Activated naive CD4-positive, alpha-beta T cell (primary cell): ENCODE data around the gene LAMP1.
"Not testable (repeated sequence)": the region's sequence is repeated elsewhere in the genome, so short reads cannot be mapped to it uniquely, and the experiment has no call there.

ENCODE experiments used
- DNase-seq, 4 experiments: peaks; one replicate each; lab custom pipeline; 2025; lab: John Stamatoyannopoulos, UW

Gene LAMP1

DNA sequence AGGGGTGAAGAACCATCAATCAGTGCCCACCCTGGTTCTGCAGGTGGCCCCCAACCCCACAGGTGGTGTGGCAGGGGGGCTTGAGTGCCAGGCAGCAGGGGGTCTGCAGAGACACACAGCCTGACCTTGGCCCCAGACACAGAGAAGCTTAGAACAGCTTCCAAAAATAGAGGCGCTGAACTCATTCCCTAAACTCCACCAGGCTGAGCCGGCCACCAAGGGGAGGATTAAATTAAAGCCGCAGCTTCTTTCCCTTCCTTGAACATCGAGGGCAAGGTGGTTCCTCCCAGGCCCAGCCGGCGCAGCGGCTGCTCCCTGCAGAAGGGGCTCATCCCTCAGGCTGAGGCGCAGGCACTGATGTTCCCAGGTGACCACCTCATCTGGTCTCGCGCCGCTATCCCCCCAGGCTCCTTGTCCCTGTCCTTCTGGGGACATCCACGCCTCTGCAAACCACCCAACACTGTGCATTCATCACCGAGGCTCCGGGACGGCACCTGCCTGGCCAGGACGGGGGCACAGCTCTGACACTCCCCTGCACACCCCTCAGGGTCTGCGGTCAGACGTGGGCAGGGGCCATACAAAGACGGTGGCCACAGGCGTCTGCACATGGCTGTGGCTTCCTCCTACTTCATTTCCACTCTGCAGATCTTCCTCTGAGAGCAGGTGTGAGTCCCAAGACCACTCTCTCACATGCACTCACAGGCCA, 30.9 kb downstream of the LAMP1 start:
- DNase-seq: no peak

DNA sequence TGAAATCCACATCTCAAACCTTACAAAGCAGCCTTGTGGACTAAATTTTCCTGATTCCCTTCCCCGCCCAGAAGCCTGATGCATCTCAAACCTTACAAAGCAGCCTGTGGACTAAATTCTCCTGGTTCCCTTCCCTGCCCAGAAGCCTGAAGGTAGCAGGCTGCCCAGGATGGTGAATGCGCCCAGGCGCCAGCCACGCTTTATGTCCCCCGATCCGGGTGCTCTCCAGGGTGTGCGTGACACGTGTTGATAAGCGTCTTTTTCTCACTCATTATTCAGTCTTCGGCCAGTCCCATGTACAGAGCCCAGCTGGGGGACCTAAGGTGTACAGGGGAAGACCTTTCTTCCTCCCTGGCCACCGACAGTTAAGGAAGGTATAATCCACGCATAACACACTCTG, 31.8 kb downstream of the LAMP1 start:
- no peak for DNase-seq

DNA sequence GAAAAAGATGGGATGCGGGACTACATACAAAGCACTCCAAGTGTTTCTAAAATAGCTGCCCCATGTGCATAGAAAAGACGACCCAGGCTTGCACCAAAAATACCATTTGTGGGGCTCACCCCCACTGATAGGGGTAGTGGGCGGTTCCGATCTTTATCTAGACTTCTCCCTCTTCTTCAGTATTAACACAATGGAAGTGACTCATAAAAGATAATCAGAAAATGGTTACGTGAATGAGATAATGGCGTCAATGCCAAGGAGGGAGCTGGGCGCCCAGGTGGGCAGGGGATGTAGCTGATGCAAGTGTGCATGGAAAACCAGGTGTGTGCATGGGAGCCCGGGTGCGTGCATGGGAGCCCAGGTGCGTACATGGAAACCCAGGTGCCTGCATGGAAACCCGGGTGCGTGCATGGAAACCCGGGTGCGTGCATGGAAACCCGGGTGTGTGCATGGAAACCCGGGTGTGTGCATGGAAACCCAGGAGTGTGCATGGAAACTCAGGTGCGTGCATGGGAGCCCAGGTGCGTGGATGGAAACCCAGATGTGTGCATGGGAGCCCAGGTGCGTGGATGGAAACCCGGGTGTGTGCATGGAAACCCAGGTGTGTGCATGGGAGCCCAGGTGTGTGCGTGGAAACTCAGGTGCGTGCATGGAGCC, 32.7 kb downstream of the LAMP1 start:
- DNase-seq: no peak

DNA sequence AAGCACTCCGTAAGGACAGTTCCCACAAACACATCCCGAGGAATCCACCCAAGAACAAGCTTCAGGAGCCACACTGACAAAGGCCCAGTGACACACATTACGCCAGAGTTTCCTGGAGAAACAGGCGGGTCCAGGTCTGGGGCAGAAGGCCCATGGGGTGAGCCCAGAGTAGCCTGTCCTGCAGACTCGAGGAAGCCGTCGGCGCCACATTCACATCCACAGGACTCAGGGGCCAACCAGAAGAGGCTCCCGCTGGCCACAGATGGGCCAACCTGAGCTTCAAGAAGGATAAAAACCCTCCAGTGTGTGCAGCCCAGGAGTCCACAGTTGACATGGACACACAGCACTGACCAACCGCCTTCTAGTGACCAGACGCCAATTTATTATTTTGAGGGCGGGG, 35.6 kb downstream of the LAMP1 start:
- DNase-seq: no peak

DNA sequence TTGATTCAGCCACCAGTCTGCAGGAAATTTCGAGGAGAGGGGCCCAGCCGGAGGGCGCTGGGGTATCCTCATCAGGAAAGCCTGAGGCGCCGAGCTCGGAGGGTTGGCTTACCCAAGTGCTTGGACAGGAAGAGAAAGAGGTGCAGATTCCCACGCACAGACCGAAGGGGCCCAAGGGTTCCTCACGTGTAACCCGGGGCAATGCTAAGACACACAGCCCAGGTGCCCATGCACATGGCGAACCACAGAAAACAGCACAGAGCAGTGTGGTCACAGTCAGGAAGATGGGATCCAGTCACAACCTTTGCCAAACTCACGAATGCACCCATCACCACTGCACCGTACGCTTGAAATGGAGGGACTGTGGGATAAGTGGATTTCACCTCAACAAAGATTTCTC, 36.0 kb downstream of the LAMP1 start:
- DNase-seq: no peak

DNA sequence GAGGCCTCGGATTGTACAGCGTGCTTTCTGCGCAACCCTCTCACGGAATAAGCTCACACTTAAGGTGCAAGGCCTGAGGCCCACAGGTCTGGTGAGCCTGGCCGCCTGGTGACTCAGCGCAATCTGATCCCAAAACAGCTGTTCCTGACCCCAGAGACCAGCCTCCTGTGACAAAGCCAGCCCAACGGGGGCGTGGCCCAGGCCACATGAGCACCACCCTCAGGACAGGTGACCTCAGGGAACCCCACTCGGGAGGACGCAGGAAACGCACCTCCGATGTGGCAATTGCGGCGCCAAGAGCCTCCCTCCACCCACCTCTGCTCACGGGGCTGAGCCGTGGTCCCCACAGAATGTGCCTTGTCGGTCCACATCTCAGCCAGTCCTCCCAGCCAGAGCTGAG, 40.5 kb downstream of the LAMP1 start:
- no peak for DNase-seq

DNA sequence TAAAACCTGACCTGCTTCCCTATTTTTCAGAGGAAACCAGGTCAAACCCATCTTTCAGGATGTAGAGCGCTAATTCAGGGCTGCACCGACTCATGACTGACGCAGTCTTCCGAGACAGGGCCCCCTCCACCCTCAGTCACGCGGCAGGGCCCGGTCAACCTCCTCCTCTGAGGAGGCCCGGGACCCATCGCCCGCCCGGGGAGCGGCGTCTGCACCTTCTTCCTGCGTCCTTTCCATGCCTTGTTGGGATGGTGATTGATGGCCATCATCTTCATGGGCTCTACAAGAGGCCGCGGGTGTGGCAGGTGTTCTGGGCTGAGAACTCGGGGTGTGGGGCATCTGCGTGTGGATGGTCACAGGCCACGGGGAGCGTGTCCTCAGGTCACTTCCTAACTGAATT, 40.9 kb downstream of the LAMP1 start:
- DNase-seq: no peak

DNA sequence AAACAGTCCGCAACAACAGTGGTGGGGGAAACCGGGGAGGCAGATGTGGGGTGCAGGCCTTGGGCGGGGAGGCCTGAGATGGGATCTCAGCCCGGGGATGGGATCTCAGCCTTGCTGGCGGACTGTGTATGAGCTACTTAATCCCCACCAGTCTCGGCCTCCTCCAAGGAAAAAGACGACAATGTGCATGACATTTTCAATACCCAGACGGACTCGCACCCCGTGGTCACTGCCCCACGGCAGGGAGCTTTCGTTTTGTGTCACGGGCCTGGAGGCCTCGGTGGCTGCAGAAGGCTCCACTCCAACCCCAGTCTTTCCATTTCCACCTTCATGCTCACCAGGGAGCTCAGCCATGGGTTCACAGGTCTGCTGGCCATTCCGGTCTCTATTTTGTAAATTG, 41.4 kb downstream of the LAMP1 start:
- DNase-seq: no peak

DNA sequence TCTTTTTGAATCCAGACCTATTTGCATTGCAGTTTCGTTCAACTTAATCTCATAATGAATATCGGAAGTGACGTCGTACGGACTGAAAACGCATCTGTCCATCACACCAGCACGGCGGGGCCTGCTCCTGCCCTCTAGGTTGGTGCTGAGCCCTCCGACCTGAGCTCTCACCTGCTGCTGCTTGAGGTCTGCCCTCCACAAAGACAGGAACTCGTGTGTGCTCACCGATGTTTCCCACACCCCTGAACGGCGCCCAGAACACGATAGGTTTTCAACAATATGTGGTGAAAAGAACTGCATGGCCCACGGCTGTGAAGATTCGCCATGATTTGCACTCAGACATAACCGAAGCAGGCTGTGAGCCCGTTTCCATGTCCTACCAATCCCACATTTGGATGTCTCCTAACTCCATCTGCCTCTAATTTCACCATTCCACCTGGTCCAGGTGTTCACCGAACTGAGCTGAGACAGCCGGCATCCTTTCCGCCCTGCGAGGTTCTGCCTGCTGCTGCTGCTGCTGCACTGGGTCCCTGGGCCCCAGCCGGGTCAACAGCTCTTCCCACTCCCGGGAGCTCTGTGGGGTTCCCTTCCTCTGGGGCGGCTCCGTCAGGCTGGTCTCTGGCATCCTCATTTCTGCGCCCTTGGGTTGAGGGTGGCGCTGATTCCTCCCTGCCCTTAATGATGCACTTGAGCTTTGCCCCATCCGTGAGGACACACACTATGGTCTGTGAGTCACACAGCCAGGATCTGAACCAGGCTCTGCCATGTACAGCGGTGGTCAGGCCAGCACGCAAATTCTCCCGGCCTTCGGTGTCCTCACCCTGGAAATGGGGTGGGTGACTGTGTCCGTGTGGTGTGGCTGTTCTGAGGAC, 46.0 kb downstream of the LAMP1 start:
- DNase-seq: no peak

DNA sequence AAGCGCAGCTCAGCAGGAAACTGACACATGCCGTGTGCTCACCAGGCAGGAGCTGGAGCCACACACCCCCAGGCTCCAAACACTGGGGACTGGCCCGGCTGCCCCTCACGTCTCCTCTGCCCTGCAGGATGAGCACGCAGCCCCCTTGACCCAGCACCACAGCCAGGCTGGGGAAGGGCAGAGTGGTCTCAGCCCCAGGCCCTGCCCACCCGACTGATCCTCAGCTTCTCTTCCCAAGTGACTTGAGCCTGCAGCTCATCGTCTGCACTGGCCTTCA, 46.6 kb downstream of the LAMP1 start:
- no peak for DNase-seq

DNA sequence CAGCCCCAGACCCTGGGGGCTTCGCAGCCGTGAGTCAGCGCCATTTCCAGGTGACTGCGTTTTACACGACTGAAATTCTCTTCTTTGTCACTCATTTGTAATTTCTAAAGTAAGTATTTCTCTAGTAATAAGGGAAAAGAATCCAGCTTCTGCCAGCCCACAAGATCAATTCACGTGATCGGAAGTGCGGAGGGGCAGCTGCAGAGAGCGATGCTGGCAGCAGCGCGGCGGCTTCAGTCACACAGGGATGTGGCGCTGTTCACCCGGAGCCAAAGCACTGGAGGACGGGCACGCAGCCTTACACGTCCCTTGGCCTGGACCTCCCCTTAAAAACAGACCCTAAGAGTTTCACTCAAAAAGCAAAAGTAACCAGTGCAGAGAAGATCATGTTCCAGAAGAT, 48.4 kb downstream of the LAMP1 start:
- no peak for DNase-seq

DNA sequence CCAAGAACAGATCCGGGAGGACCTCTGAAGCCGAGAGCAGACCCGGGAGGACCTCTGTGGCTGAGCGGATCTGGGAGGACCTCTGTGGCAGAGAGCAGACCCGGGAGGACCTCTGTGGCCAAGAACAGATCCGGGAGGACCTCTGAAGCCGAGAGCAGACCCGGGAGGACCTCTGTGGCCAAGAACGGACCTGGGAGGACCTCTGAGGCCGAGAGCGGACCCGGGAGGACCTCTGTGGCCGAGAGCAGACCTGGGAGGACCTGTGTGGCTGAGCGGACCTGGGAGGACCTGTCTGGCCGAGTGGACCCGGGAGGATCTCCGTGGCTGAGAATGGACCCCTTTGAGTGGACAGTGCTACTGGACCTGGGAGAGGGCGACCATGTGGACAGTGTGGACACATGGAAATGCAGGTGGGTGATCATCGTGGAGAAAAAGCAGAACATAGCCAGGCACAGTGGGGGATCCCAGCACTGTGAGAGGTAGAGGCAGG, 50.7 kb downstream of the LAMP1 start:
- not testable (repeated sequence) for DNase-seq

DNA sequence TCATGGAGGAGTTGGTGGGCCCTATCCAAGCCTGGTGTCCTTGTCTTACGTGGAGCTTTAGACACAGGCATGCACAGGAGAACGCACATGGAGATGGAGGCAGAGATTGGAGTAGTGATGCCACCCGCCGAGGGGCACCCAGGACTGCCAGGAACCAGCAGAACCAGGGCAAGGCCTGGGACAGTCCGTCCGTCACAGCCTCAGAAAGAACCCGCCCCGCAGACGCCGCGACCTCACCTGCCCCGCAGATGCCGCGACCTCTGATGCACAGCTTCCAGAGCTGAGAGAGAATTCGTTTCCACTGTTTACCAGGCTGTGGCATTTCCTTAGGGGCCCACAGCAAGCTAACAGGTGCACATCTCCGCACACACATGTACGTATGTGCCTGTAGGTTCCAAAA, 51.6 kb downstream of the LAMP1 start:
- DNase-seq: no peak

DNA sequence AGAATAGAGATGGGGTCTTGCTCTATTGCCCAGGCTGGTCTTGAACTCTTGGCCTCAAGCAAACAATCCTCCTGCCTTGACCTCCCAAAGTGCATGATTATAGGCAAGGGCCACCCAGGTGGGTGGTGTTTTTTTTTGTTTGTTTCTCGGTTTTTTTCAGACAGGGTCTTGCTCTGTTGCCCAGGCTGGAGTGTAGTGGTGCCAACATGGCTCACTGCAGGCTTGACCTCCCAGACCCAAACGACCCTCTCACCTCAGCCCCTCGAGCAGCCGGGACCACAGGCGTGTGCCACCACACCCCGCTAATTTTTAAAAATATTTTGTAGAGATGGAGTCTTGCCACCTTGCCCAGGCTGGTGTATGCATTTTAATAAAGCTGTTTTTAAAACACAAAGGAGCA, 52.0 kb downstream of the LAMP1 start:
- DNase-seq: no peak

DNA sequence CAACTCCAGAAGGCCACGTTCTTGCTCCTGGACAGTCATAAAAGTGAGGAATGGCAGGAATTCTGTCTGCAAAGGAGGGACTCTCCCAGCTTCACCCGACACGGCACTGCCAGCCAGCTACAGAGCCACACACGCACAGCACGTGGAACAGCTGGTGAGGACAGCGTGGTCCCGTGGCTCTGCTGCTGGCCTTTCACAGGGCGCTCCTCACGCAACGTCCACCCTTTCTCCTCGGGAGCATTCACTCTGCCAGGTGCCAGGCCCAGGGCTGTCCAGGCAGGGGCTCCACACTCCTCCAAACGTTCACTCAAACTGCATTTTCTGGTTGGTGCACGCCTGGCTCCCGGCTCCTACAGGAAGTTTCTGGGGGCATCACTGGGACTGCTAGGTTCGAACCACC, 52.5 kb downstream of the LAMP1 start:
- DNase-seq: no peak

DNA sequence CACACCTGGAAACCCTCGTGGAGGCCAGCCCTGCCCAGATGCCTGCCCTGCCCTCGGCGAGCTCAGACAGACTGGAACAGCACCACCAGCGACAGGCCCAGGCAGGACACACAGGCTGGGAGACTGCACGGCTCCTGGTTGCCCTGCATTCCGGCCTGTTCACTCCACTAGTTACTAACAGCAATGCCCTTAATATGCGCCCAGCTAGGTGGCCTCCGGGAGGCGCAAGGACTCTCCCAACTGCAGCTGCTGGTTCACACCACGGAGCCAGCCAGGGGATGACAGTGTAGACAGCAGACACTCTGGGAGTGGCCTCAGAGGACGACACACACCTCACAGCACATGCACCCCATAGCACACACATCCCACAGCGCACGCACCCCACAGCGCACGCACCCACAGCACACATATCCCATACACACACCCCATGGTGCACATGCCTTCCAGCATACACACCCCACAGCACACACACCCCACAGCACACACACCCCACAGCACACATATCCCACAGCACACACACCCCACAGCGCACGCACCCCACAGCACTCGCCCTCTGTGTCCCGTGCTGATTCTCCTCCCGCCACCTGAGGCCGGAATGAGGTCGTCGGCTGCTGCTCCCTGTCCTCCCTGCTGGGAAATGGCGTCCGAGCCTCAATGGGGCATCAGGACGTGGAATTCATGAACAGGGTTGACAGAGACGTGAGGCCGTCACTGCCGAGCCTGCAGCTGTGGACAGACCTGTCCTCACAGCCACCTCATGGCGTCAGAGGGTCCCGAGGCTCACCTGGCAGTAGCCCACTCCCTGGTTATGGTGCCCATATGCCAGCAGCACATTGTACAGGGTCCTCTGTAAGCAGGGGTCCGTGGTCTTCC, 53.3 kb downstream of the LAMP1 start:
- no peak for DNase-seq

DNA sequence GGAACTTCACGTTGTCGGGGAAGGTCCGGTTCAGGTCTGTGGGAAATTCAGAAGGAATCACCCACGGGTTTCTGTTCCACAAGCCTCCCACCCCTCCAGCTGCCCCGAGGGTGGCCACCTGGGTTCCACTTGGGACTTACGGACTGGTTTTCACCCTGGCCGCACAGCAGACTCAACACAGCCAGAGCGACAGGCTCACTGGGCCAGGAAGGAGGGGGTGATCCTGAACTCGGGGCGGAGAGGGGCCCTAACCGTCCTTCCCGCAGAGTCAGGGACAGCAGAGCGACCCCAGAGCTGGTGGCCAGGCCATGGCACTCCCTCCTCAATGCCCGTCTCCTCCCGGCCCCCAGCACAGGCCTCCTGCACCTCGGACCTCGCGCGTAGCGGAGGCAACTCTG, 53.9 kb downstream of the LAMP1 start:
- no peak for DNase-seq

DNA sequence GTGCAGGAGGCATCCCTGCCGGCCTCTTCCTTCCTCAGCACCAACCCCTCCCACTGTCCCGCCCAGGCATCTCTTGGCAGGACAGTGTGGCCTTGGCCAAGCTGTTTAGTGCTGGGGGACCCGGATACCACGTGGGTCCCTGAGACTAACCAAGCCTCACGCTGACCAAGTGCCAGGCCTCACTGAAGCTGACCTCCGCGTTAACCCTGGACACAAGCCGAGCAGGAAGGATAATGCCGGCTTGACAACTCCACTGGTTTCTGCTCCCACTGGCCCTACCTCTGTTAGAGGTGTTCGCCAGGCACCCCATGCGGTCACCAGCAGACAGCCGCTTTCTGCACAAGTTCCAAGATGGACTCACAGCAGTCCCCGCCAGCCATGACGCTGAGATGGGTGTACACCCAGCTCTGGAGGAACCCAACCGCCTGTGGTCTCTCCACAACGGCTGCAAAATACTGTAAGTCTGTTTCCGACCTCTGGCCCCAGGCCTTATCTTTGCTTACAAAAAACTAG, 54.5 kb downstream of the LAMP1 start:
- DNase-seq: no peak

DNA sequence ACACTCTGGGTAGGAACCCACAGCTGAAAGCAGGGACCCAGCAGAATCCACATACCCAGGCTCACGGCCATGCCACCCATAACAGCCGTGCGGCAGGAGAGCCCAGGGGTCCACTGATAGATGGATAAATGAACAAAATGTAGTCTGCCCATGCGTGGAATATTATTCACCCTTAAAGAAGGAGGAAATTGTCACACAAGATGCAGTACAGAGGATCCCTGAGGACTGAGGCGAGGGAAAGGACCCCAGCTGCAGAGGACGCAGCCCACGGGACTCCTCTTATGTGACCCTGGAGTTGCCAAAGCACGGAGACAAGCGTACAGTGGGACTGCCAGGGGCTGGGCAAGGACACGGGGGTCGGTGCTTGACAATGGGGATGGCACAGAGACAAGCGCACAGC, 56.2 kb downstream of the LAMP1 start:
- no peak for DNase-seq

DNA sequence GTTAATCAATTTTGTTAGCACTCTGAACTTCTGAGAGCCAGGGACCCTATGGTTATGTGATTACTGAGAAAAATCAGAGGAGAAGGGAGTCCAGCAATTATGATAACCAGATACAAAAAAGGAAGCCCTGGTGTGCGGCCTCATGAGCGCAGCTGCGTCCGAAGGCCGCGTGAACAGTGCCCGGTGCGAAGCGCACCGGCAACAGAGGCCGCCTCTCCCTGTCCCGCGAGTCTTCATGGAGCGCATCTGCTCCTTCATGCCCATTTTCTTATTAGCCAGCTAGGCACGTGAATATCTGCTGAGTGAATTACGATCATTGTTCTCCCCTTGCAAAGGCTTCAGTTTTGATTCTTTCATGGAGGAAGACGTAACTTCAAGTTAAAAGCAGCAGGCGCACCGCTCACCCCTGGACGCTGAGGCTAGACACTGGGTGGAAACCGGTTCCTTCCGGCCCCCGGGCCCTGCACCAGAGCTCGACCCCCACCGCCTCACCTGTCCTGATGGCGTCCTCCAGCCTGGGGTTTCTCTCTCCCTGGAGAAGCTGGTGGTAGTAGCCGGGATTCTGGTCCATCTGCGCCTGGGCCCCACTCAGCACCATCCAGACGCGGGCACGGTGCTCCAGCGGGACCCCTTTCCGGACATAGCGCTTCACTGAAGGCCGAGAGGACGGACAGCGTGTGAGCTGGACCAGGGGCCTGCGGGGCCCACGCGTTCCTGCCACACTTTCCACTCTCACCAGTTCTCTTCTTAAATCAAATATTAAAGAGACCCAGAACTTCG, 58.0 kb downstream of the LAMP1 start:
- DNase-seq: no peak

DNA sequence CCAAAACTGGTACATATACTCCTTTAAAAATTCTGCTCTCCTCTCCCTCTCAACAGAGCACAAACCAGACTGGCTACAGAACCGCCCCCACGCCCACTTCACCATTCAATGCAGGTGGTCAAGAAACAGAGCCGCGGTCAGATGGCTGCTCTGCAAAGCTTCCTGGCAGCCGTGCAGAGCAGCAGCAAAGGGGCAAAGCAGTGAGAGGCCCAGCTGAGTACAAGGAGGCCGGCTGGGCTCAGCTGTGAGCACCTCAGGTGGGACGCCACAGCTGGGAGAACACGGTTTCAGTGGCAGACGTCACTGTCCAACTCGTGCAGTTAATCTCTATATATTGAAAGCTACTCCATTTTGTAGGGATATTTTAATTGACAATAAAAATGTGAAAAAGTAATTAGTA, 58.6 kb downstream of the LAMP1 start:
- no peak for DNase-seq
